ENCODE results near the gene SLC26A1. TPM values are rescaled to one million over a fixed set of nuclear protein-coding genes. Genes with fewer than 3 reads are reported as not detected.
"Not testable (repeated sequence)": the region's sequence is repeated elsewhere in the genome, so short reads cannot be mapped to it uniquely, and the experiment has no call there.

The SLC26A1 gene
- polyA plus RNA-seq, 10 donors, result 1.2 to 5.1 (median 3.5) TPM

- no peak for DNase-seq
Observed at GRCh38 chr4:985123-985830, 7.9 kb downstream of the SLC26A1 start.

DNA sequence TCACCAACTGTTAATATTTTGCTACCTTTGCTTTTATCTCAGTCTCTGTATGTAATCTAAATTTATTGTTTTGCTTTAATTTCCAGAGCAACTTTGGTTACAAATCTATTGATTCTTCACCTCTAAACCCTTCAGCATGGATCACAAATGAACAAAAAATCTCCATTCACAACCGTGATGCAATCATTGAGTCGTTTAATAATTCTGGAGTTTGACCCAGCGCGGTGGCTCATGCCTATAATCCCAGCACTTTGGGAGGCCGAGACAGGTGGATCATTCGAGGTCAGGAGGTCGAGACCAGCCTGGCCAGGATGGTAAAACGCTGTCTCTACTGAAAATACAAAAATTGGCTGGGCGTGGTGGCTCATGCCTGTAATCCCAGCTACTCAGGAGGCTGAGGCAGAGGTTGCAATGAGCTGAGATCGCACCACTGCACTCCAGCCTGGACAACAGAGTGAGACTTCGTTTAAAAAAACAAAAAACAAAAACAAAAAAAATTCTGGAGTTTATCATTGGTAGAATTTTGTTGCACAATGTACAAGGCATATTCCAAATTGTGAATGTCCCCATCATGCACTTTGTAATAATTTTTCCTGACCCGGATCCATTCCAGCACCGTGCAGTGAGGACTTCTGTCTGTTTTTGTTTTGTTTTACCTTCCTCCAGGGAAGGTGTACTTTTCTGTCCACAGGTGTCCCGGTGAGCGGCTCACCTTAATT lies 8.7 kb downstream of the SLC26A1 start:
- no peak for DNase-seq

- DNase-seq, result no peak
Observed at GRCh38 chr4:982814-983213, 10.4 kb downstream of the SLC26A1 start.

GRCh38 chr4:982291-982690 lies 10.9 kb downstream of the SLC26A1 start:
- DNase-seq, result no peak

GRCh38 chr4:978957-979701 lies 14.1 kb downstream of the SLC26A1 start:
- DNase-seq, result no peak

DNA sequence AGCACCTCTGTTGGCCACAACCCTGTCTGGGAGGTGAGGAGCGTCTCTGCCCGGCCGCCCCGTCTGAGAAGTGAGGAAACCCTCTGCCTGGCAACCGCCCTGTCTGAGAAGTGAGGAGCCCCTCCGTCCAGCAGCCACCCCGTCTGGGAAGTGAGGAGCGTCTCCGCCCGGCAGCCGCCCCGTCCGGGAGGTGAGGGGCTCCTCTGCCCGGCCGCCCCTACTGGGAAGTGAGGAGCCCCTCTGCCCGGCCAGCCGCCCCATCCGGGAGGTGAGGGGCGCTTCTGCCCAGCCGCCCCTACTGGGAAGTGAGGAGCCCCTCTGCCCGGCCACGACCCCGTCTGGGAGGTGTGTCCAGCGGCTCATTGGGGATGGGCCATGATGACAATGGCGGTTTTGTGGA lies 17.2 kb downstream of the SLC26A1 start:
- not testable (repeated sequence) for DNase-seq

- no peak for DNase-seq
Observed at GRCh38 chr4:974668-975067, 18.5 kb downstream of the SLC26A1 start.

DNA sequence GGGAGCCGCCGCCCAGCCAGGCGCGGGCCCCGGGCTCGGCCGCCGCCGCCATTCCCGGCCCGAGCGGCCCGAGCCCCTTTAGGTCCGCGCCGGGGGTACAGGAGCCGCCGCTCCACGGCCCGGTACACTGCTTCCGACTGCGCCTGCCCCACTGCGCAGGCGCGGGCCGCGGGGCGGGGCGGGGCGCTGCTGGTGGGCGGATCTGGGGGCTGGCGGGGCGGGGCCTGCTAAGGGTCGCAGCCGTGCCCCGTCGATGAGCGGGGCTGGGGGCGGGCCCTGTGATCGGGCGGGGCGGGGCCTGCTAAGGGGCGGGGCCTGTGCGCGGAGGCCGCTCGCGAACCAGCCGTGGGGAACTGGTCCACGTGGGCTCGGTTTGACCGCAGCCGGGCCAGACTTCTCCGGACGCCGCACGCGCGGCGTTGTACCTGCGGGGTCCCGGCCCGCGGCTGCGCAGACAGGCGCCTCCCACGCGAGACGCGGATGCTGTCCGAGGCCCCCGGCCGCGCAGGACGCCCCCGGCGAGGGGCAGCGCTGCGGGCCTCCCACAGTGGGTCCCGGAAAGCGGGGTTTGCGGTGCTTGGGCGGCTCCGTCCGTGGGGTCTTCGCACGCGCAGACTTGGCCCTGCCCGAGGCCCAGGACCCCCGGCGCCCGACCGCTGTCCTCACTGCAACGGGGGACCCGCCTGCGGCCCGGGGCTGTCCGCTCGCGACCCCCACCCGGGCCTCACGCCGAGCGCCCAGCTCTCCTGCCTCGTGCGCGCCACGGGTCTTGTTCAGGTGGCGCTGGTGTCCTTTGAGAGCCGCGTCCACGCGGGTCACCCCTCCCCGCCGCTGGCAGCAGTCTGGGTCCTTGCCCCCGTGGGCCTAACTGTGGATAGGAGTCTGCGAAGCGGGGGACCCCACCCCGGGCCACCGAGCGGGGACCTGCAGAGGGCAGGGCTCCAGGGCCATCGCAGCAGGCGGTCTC lies 19.5 kb downstream of the SLC26A1 start, which contains the start of gene DGKQ:
Gene DGKQ (minus strand): TSS at position 139 of the 967 bp plus-strand sequence. CDS start 87 bp downstream, at position 52.
- DNase-seq, result peak; percentile 79 to 89 (median 84)

GRCh38 chr4:972651-973424 lies 20.4 kb downstream of the SLC26A1 start:
- DNase-seq, result peak in 1 of 3 donors; percentile 56

GRCh38 chr4:971666-972500 lies 21.3 kb downstream of the SLC26A1 start:
- no peak for DNase-seq

DNA sequence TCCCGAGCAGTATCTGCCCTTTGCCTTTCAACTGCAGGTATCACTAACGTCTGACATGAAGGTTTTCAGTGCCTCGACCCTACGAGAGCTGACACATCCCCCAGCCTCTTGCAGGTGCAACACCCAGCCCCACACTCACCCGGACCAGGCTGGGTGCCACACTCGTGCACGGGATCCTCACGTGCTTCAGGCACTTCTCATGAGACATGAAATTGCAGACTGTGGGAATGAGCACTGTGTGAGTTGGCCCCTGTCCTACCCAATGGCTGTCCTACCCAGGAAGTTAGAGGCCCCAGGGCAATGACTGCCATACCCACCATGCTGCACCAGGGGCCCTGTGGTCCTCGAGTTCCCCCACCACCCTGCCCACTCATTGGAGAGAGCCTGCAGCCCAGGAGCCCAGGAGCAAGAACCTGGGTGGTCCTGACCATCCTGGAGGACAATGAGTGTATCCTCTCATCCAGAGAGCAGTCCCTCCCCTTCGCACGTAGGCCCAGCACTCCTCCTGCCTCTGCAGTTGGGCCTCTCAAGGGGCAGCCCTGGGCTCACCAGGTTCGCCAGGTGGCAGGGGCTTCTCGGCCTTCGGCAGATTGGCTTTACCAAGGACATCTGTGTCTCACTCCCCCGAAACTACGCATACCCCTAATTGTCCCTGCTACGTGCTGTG lies 22.2 kb downstream of the SLC26A1 start:
- no peak for DNase-seq

GRCh38 chr4:970046-970745 lies 23.0 kb downstream of the SLC26A1 start:
- no peak for DNase-seq

DNA sequence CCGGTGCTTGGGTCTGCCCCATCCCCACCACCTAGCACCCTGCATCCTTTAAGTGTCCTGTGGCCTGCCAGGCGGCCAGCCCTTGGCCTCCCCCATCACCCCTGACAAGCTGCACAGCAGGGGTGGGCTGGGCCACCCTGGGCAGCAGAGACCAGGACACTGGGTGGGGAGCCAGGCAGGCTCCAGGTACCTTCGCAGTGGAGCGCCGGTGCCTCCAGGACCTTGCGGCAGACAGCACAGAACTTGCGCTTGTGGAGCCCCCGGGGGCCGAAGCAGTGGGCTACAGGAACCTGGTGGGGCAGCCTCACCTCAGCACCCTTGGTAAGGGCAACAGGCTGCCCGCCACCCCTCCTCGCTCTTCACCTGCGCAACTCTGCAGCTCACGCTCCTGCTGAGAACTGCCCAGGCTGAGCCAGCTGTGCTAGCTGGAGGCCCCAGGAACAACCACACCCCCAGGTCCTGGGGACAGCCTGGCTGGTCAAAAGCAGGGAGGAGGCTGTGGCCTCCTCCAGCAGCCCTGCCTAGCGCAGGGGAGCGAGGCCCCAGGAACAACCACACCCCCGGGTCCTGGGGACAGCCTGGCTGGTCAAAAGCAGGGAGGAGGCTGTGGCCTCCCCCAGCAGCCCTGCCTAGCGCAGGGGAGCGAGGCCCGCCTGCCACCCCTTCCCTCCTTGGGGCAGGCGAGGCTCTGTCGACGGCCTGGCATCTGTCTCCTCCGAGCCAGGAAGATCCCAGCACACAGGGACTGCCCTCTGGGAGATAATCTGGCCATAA lies 24.4 kb downstream of the SLC26A1 start:
- no peak for DNase-seq

GRCh38 chr4:968221-968620 lies 25.0 kb downstream of the SLC26A1 start:
- no peak for DNase-seq

DNA sequence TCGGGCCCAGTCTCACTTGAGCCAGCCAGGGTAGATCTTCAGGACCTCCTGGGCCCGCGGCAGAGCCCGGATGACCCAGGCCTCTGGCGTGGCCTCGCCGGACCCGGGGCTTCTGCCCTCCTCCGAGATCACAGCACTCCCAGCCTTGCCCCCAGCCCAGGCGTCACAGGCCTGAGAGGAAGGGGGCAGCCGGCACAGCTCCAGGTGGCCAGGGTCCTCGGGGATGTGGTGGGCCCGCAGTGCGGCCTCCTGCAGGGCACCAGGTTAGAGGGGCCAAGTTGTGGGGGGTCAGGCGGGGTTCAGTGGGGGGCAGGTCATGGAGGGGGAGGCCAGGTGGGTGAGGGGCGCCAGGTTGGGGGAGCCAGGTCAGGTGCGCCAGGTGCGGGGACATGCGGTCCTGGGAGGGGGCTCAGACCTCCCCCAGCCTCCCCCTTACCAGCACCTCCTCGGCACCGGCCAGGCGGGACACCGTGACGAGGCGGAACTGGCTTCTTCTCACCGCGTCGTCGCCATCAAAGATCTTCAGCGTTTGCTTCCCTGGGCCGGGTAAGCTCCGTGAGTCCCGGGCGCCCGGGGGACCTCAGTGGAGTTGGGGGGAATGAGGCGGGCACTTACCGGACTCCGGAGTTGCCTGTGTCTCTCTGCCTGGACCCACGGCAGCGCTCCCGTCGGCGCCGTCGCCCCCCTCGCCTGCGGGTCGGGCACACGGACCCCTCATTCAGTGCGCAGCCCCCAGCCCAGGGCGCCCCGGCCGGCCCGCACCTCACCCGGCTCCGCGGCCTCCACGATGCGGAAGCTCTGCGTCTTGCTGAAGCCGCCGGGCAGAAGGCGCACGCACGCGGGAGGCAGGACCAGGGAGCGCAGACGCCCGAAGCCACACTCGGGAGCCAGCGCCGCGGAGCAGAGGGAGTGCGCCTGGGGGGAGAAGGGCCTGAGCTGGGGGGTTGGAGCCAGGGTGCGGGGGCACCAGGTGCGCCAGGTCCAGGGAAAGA lies 25.8 kb downstream of the SLC26A1 start:
- peak in 1 of 3 donors; percentile 40 for DNase-seq

Measured in muscle of back (tissue), 11 donors.